PC-3 (cell line): Measurements from ENCODE around the gene VSTM2L.

ENCODE experiments used
- EZH2 ChIP-seq: fragments of 300-600 bp; sonication (generic); IDR thresholded peaks from one replicate; pipeline ENCODE4 v1.6.1; 2017; ENCODE audit warnings: antibody characterized with exemption, mild to moderate bottlenecking, low read length; ENCODE audit not compliant: unreplicated experiment
- EZH2phosphoT487 ChIP-seq: fragments of 300-600 bp; sonication (generic); IDR thresholded peaks from 2 replicates; pipeline ENCODE4 v1.6.1; 2018; ENCODE audit warnings: mild to moderate bottlenecking, antibody characterized with exemption, low read length, borderline replicate concordance
- TF ChIP-seq, protein P1 (sequence below): fragments of 300-600 bp; sonication (generic); conservative IDR thresholded peaks from 2 replicates; pipeline ENCODE4 v1.5.1; 2017; ENCODE audit warnings: antibody characterized with exemption, low read depth, mild to moderate bottlenecking, low read length

DNA sequence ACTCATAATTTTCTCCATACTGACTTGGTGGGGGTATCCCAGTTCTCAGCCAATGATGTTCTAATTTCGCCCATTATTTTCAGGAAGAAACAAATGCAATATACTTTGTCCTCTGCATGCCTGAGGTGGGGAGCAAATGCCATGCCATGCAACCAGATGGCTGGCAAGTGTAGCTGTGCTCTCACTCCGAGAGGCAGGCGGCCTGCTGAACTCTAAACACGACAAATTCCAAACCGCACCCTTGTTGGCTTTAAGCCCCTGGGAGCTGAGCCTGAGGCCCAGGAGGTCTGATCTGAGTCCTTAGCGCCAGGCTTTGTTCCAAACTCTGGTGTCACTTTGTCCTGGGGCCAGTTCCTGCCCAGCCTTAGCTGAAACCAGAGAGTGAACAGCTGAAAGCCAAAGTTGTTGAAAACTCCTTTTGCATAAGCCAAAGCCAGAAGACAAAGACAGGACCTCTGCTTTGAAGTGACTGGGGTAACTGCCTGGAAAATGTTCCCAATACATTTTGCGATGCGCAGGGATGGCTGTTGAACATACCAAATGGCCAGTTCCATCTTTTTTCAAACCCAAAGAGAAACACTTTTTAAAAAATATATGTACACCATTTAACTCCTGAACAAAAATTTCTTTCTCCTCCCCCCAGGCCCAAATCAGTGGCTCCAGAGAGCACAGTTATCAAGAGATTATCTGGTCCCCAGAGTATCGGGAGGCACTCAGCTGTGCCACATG lies 84.1 kb downstream of the VSTM2L start:
- TF ChIP-seq, protein P1, sequence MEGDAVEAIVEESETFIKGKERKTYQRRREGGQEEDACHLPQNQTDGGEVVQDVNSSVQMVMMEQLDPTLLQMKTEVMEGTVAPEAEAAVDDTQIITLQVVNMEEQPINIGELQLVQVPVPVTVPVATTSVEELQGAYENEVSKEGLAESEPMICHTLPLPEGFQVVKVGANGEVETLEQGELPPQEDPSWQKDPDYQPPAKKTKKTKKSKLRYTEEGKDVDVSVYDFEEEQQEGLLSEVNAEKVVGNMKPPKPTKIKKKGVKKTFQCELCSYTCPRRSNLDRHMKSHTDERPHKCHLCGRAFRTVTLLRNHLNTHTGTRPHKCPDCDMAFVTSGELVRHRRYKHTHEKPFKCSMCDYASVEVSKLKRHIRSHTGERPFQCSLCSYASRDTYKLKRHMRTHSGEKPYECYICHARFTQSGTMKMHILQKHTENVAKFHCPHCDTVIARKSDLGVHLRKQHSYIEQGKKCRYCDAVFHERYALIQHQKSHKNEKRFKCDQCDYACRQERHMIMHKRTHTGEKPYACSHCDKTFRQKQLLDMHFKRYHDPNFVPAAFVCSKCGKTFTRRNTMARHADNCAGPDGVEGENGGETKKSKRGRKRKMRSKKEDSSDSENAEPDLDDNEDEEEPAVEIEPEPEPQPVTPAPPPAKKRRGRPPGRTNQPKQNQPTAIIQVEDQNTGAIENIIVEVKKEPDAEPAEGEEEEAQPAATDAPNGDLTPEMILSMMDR, result no peak
- TF ChIP-seq EZH2 (no peak), EZH2phosphoT487 (no peak)
